Skeletal muscle tissue (tissue), 4 donors: Measurements from ENCODE around the gene HSPA4. TPM values are rescaled to one million over a fixed set of nuclear protein-coding genes. Genes with fewer than 3 reads are reported as not detected.
"Not testable (repeated sequence)": the region's sequence is repeated elsewhere in the genome, so short reads cannot be mapped to it uniquely, and the experiment has no call there.

Source experiments
- H3K27ac ChIP-seq: one replicate; pipeline ENCODE4 v1.7.0; 2013; ENCODE audit warnings: mild to moderate bottlenecking, low read depth, low read length, inconsistent platforms
- H3K27me3 ChIP-seq, 3 donors: one replicate each; pipeline ENCODE4 v1.7.0; 2013; ENCODE audit warnings: low read length in 3 of 3; ENCODE audit not compliant: control insufficient read depth in 3 of 3, insufficient read depth in 3 of 3
- H3K36me3 ChIP-seq, 3 donors: one replicate each; pipeline ENCODE4 v1.7.0; 2013; ENCODE audit warnings: low read length in 3 of 3; ENCODE audit not compliant: control insufficient read depth in 3 of 3, insufficient read depth in 3 of 3
- H3K4me1 ChIP-seq, 3 donors: one replicate each; pipeline ENCODE4 v1.7.0; 2013; ENCODE audit warnings: low read length in 3 of 3, mild to moderate bottlenecking in 3 of 3; ENCODE audit not compliant: control insufficient read depth in 3 of 3, insufficient read depth in 3 of 3
- H3K4me3 ChIP-seq, 3 donors: one replicate each; pipeline ENCODE4 v1.7.0; 2013; ENCODE audit warnings: low read length in 3 of 3
- H3K9ac ChIP-seq, 3 donors: one replicate each; pipeline ENCODE4 v1.7.0; 2013; ENCODE audit warnings: low read length in 3 of 3, mild to moderate bottlenecking in 3 of 3, moderate library complexity in 2 of 3, low read depth in 1 of 3
- H3K9me3 ChIP-seq, 3 donors: one replicate each; pipeline ENCODE4 v1.7.0; 2013; ENCODE audit warnings: low read length in 3 of 3; ENCODE audit not compliant: control insufficient read depth in 3 of 3
- total RNA-seq: library from RNA; depleted of rRNA; stranded (reverse); fragments of >200 nt; gene quantifications from one replicate; pipeline ENCODE4 v1.2.3, GENCODE V29; 2014
- donor health status: Osteomylitis.

Gene HSPA4
- total RNA-seq, 1 donor from 2014 or later = 59.0 TPM

- no peak overlapping the region for H3K9ac ChIP-seq
- no peak overlapping the region for H3K27ac ChIP-seq
- no peaks in the 10 kb centered on the region for H3K27me3 ChIP-seq
- no peak overlapping the region for H3K4me3 ChIP-seq
- no peaks in the 10 kb centered on the region for H3K9me3 ChIP-seq
- H3K4me1 ChIP-seq = peaks cover 0 to 4% (median 2%) of the 10 kb centered on the region in 3 donors
- no peaks in the 10 kb centered on the region for H3K36me3 ChIP-seq
Observed at GRCh38 chr5:133030343-133031005, 21.3 kb upstream of the HSPA4 start.

- no peak overlapping the region for H3K4me3 ChIP-seq
- H3K9ac ChIP-seq = no peak overlapping the region
- no peak overlapping the region for H3K27ac ChIP-seq
- no peaks in the 10 kb centered on the region for H3K9me3 ChIP-seq
- no peaks in the 10 kb centered on the region for H3K4me1 ChIP-seq
- H3K27me3 ChIP-seq = no peaks in the 10 kb centered on the region
- H3K36me3 ChIP-seq = no peaks in the 10 kb centered on the region
Observed at GRCh38 chr5:133032852-133033742, 18.7 kb upstream of the HSPA4 start.

- Histone ChIP-seq H3K4me3 (no peak overlapping the region), H3K9ac (no peak overlapping the region), H3K4me1 (no peaks in the 10 kb centered on the region), H3K9me3 (no peaks in the 10 kb centered on the region), H3K27ac (no peak overlapping the region), H3K36me3 (no peaks in the 10 kb centered on the region), H3K27me3 (no peaks in the 10 kb centered on the region)
Observed at GRCh38 chr5:133034064-133034463, 17.7 kb upstream of the HSPA4 start.

- Histone ChIP-seq H3K4me1 (no peaks in the 10 kb centered on the region), H3K9me3 (no peaks in the 10 kb centered on the region), H3K27ac (no peak overlapping the region), H3K4me3 (no peak overlapping the region), H3K9ac (no peak overlapping the region), H3K27me3 (no peaks in the 10 kb centered on the region), H3K36me3 (no peaks in the 10 kb centered on the region)
Observed at GRCh38 chr5:133035224-133035623, 16.6 kb upstream of the HSPA4 start.

GRCh38 chr5:133036677-133037076, 15.1 kb upstream of the HSPA4 start:
- H3K4me3 ChIP-seq = not testable (repeated sequence)

GRCh38 chr5:133041157-133041784, 10.5 kb upstream of the HSPA4 start:
- Histone ChIP-seq H3K27me3 (no peaks in the 10 kb centered on the region), H3K36me3 (no peaks in the 10 kb centered on the region)

More at GRCh38 chr5:133036677-133037076, 15.1 kb upstream of the HSPA4 start:
- H3K27me3 ChIP-seq, H3K36me3 ChIP-seq, H3K9me3 ChIP-seq, H3K9ac ChIP-seq, H3K4me1 ChIP-seq, H3K27ac ChIP-seq: not testable (repeated sequence)

GRCh38 chr5:133041910-133042309, 9.9 kb upstream of the HSPA4 start:
- Histone ChIP-seq H3K4me1 (no peaks in the 10 kb centered on the region), H3K9ac (no peak overlapping the region), H3K36me3 (no peaks in the 10 kb centered on the region), H3K4me3 (no peak overlapping the region), H3K27me3 (no peaks in the 10 kb centered on the region), H3K9me3 (no peaks in the 10 kb centered on the region), H3K27ac (no peak overlapping the region)

More at GRCh38 chr5:133041157-133041784, 10.5 kb upstream of the HSPA4 start:
- H3K4me1 ChIP-seq = no peaks in the 10 kb centered on the region
- no peak overlapping the region for H3K9ac ChIP-seq
- H3K27ac ChIP-seq = no peak overlapping the region
- no peaks in the 10 kb centered on the region for H3K9me3 ChIP-seq
- H3K4me3 ChIP-seq = no peak overlapping the region

GRCh38 chr5:133046560-133046959, 5.3 kb upstream of the HSPA4 start:
- not testable (repeated sequence) for H3K27me3 ChIP-seq, H3K4me3 ChIP-seq, H3K9ac ChIP-seq, H3K27ac ChIP-seq, H3K36me3 ChIP-seq, H3K9me3 ChIP-seq
- H3K4me1 ChIP-seq = peaks cover 22 to 30% (median 24%) of the 10 kb centered on the region in 3 donors

GRCh38 chr5:133047404-133047803, 4.4 kb upstream of the HSPA4 start:
- H3K36me3 ChIP-seq = peaks cover 0 to 4% (median 0%) of the 10 kb centered on the region in 3 donors
- H3K4me3 ChIP-seq = no peak overlapping the region
- H3K9me3 ChIP-seq = no peaks in the 10 kb centered on the region
- H3K9ac ChIP-seq = no peak overlapping the region
- no peak overlapping the region for H3K27ac ChIP-seq
- H3K27me3 ChIP-seq = no peaks in the 10 kb centered on the region
- H3K4me1 ChIP-seq = peaks cover 22 to 31% (median 24%) of the 10 kb centered on the region in 3 donors
